Measurements from ENCODE around the gene VWA3A. TPM values are rescaled to one million over a fixed set of nuclear protein-coding genes. Genes with fewer than 3 reads are reported as not detected.

VWA3A gene
- polyA plus RNA-seq, 2 of the 4 experiments (the other 2 are of a cell fraction): 0.17 TPM; not detected in 1

DNA sequence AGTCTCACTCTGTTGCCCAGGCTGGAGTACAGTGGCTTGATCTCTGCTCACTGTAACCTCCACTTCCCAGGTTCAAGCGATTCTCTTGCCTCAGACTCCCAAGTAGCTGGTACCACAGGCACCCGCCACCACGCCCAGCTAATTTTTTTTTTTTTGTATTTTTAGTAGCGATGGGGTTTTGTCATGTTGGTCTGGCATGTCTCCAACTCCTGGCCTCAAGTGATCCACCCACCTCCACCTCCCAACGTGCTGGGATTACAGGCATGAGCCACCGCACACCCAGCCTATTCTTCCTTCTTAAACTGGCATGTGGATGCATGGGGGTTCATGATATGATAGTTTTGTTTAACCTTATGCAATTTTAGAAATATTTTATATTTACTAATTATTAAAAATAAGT lies 39.4 kb upstream of the VWA3A start:
- WGBS (ENCODE audit: missing lambda C conversion rate): 92% methylated on average over 6 of the region's 6 CpGs
- FAIRE-seq (no peak), DNase-seq (ENCODE audit: low read depth in 1 of 2, low spot score in 1 of 2) (no peak), ATAC-seq (no peak)
- Histone ChIP-seq H3K4me3 (no peak overlapping the region), H3K27ac (no peak overlapping the region), H3K4me1 (no peaks in the 10 kb centered on the region), H3K4me2 (no peak overlapping the region), H3K9me3 (no peaks in the 10 kb centered on the region)
- CTCF ChIA-PET: no interaction called here
- TF ChIP-seq EP300 (IDR thresholded peaks at IDR 0.05) (no peak), CBX2 (IDR thresholded peaks at IDR 0.05; ENCODE audit: borderline replicate concordance, low read depth) (no peak), CEBPB (IDR thresholded peaks at IDR 0.05) (no peak), ZSCAN20 (CRISPR knock-in tag; IDR thresholded peaks at IDR 0.05) (no peak)
- TF ChIP-seq, protein P1, sequence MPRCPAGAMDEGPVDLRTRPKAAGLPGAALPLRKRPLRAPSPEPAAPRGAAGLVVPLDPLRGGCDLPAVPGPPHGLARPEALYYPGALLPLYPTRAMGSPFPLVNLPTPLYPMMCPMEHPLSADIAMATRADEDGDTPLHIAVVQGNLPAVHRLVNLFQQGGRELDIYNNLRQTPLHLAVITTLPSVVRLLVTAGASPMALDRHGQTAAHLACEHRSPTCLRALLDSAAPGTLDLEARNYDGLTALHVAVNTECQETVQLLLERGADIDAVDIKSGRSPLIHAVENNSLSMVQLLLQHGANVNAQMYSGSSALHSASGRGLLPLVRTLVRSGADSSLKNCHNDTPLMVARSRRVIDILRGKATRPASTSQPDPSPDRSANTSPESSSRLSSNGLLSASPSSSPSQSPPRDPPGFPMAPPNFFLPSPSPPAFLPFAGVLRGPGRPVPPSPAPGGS (IDR thresholded peaks at IDR 0.05): no peak
- TF ChIP-seq, protein P2, sequence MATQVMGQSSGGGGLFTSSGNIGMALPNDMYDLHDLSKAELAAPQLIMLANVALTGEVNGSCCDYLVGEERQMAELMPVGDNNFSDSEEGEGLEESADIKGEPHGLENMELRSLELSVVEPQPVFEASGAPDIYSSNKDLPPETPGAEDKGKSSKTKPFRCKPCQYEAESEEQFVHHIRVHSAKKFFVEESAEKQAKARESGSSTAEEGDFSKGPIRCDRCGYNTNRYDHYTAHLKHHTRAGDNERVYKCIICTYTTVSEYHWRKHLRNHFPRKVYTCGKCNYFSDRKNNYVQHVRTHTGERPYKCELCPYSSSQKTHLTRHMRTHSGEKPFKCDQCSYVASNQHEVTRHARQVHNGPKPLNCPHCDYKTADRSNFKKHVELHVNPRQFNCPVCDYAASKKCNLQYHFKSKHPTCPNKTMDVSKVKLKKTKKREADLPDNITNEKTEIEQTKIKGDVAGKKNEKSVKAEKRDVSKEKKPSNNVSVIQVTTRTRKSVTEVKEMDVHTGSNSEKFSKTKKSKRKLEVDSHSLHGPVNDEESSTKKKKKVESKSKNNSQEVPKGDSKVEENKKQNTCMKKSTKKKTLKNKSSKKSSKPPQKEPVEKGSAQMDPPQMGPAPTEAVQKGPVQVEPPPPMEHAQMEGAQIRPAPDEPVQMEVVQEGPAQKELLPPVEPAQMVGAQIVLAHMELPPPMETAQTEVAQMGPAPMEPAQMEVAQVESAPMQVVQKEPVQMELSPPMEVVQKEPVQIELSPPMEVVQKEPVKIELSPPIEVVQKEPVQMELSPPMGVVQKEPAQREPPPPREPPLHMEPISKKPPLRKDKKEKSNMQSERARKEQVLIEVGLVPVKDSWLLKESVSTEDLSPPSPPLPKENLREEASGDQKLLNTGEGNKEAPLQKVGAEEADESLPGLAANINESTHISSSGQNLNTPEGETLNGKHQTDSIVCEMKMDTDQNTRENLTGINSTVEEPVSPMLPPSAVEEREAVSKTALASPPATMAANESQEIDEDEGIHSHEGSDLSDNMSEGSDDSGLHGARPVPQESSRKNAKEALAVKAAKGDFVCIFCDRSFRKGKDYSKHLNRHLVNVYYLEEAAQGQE (IDR thresholded peaks at IDR 0.05): no peak
- POLR2A ChIA-PET: no interaction called here

DNA sequence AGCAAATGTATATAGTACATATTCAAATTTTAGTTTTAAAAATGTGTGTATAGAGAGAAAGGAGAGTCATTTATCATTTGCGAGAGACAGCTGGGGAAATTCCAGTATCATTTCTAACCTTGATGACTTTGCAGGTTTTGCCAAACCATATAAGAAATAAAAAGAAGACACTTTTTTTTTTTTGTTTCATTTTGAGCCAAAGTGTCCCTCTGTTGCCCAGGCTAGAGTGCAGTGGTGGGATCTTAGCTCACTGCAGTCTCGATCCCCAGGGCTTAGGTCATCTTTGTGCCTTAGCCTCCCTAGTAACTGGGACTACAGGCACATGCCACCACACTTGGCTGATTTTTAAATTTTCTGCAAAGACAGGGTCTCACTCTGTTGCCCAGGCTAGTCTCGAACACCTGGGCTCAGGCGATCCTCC lies 38.4 kb upstream of the VWA3A start:
- H3K27ac ChIP-seq: no peak overlapping the region
- POLR2A ChIA-PET: no interaction called here
- no peaks in the 10 kb centered on the region for H3K9me3 ChIP-seq
- no peak for DNase-seq (ENCODE audit: low read depth in 1 of 2, low spot score in 1 of 2)
- no peak for FAIRE-seq
- H3K4me2 ChIP-seq: no peak overlapping the region
- no peak overlapping the region for H3K4me3 ChIP-seq
- WGBS (ENCODE audit: missing lambda C conversion rate): 92% methylated on average over 4 of the region's 4 CpGs
- CTCF ChIA-PET: no interaction called here
- no peaks in the 10 kb centered on the region for H3K4me1 ChIP-seq
- TF ChIP-seq, protein P3, sequence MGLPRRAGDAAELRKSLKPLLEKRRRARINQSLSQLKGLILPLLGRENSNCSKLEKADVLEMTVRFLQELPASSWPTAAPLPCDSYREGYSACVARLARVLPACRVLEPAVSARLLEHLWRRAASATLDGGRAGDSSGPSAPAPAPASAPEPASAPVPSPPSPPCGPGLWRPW (IDR thresholded peaks at IDR 0.05): no peak
- no peak for TF ChIP-seq EHF (CRISPR knock-in tag; IDR thresholded peaks at IDR 0.05)
- TF ChIP-seq RFX5 (IDR thresholded peaks at IDR 0.05): no peak
- TF ChIP-seq, protein P4, sequence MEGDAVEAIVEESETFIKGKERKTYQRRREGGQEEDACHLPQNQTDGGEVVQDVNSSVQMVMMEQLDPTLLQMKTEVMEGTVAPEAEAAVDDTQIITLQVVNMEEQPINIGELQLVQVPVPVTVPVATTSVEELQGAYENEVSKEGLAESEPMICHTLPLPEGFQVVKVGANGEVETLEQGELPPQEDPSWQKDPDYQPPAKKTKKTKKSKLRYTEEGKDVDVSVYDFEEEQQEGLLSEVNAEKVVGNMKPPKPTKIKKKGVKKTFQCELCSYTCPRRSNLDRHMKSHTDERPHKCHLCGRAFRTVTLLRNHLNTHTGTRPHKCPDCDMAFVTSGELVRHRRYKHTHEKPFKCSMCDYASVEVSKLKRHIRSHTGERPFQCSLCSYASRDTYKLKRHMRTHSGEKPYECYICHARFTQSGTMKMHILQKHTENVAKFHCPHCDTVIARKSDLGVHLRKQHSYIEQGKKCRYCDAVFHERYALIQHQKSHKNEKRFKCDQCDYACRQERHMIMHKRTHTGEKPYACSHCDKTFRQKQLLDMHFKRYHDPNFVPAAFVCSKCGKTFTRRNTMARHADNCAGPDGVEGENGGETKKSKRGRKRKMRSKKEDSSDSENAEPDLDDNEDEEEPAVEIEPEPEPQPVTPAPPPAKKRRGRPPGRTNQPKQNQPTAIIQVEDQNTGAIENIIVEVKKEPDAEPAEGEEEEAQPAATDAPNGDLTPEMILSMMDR (IDR thresholded peaks at IDR 0.05): no peak
- TF ChIP-seq POLR2A (IDR thresholded peaks at IDR 0.05; ENCODE audit: low read length): no peak
- no peak for TF ChIP-seq JUN (IDR thresholded peaks at IDR 0.05)
- TF ChIP-seq, protein P5, sequence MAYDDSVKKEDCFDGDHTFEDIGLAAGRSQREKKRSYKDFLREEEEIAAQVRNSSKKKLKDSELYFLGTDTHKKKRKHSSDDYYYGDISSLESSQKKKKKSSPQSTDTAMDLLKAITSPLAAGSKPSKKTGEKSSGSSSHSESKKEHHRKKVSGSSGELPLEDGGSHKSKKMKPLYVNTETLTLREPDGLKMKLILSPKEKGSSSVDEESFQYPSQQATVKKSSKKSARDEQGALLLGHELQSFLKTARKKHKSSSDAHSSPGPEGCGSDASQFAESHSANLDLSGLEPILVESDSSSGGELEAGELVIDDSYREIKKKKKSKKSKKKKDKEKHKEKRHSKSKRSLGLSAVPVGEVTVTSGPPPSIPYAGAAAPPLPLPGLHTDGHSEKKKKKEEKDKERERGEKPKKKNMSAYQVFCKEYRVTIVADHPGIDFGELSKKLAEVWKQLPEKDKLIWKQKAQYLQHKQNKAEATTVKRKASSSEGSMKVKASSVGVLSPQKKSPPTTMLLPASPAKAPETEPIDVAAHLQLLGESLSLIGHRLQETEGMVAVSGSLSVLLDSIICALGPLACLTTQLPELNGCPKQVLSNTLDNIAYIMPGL (CRISPR knock-in tag; IDR thresholded peaks at IDR 0.05; ENCODE audit: borderline replicate concordance): no peak
- no peak for TF ChIP-seq CHD2 (IDR thresholded peaks at IDR 0.05; ENCODE audit: low read length, partially characterized antibody)
- no peak for TF ChIP-seq FOSL2 (IDR thresholded peaks at IDR 0.05)
- no peak for TF ChIP-seq FOSL2 (CRISPR knock-in tag; IDR thresholded peaks at IDR 0.05)
- TF ChIP-seq JUNB (IDR thresholded peaks at IDR 0.05): no peak
- TF ChIP-seq, protein P6, sequence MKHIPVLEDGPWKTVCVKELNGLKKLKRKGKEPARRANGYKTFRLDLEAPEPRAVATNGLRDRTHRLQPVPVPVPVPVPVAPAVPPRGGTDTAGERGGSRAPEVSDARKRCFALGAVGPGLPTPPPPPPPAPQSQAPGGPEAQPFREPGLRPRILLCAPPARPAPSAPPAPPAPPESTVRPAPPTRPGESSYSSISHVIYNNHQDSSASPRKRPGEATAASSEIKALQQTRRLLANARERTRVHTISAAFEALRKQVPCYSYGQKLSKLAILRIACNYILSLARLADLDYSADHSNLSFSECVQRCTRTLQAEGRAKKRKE (CRISPR knock-in tag; IDR thresholded peaks at IDR 0.05; ENCODE audit: low read depth): no peak
- TF ChIP-seq NPAS2 (CRISPR knock-in tag; IDR thresholded peaks at IDR 0.05; ENCODE audit: borderline replicate concordance): no peak
- TF ChIP-seq PHF8 (IDR thresholded peaks at IDR 0.05; ENCODE audit: borderline replicate concordance, low read depth): no peak
- TF ChIP-seq NFE2L2 (conservative IDR thresholded peaks at IDR 0.05; ENCODE audit: low read length): no peak
- TF ChIP-seq MAZ (IDR thresholded peaks at IDR 0.05; ENCODE audit: borderline replicate concordance, low read depth, low read length): no peak
- no peak for TF ChIP-seq FOSB (CRISPR knock-in tag; IDR thresholded peaks at IDR 0.05)
- TF ChIP-seq RAD21 (conservative IDR thresholded peaks at IDR 0.05 in 1 of 2, IDR thresholded peaks at IDR 0.05 in 1 of 2): no peak
- no peak for TF ChIP-seq POLR2AphosphoS2 (conservative IDR thresholded peaks at IDR 0.05; ENCODE audit: low read length)
- no peak for TF ChIP-seq ESRRA (IDR thresholded peaks at IDR 0.05; ENCODE audit: borderline replicate concordance, low read length)
- TF ChIP-seq CHD4 (IDR thresholded peaks at IDR 0.05; ENCODE audit: borderline replicate concordance): no peak
- ATAC-seq: no peak

Measured in A549 (cell line).